ENCODE results near the gene ZNF738.

ZNF738 gene

GRCh38 chr19:21422244-21422643 is 63.4 kb downstream of the ZNF738 start:
- DNase-seq (ENCODE audit: low read depth in 3 of 3): no peak

DNA sequence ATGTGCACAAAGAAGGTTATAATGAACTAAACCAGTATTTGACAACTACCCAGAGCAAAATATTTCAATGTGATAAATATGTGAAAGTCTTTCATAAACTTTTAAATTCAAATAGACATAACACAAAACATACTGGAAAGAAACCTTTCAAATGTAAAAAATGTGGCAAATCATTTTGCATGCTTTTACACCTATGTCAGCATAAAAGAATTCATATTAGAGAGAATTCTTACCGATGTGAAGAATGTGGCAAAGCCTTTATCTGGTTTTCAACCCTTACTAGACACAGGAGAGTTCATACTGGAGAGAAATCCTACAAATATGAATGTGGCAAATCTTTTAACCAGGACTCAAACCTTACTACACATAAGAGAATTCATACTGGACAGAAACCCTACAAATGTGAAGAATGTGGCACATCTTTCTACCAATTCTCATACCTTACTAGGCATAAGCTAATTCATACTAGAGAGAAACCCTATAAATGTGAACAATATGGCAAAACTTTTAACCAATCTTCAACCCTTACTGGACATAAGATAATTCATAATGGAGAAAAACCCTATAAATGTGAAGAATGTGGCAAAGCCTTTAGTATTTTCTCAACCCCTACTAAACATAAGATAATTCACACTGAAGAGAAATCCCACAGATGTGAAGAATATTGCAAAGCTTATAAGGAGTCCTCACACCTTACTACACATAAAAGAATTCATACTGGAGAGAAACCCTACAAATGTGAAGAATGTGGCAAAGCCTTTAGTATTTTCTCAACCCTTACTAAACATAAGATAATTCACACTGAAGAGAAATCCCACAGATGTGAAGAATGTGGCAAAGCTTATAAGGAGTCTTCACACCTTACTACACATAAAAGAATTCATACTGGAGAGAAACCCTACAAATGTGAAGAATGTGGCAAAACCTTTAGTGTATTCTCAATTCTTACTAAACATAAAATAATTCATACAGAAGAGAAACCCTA is 64.5 kb downstream of the ZNF738 start:
- DNase-seq (ENCODE audit: low read depth in 3 of 3): no peak

Data from stimulated activated CD4-positive, alpha-beta T cell treated with anti-CD3 and anti-CD28 coated beads, TNF-alpha, amount 100 ng/mL, for 4 hours (primary cell).